Heart left ventricle (tissue), 13 donors: ENCODE results near the gene RNF121.

ENCODE experiments used
- POLR2A ChIP-seq, 2 donors: fragments of 450-650 bp; IDR thresholded peaks; one replicate each; pipeline ENCODE4 v1.6.1; 2017; ENCODE audit warnings: antibody characterized with exemption in 2 of 2, mild to moderate bottlenecking in 2 of 2, moderate library complexity in 2 of 2
- TF ChIP-seq, protein P1 (sequence below), 12 donors: fragments of 200-600 bp; sonication (generic) in 4 of 12; IDR thresholded peaks; one replicate each; pipeline versions ENCODE4 v1.5.0 to v1.8.0; 2018 to 2022; ENCODE audit warnings: antibody characterized with exemption in 12 of 12, mild to moderate bottlenecking in 5 of 12
- donor health status: ischemic (EF 13 %, LVEDD 7.1; RV severe dilation, severe dysfunction).
- donor health status: DM: no; HTN: yes; CAD: no.
- donor health status: DM: no; HTN: no; CAD: no.
- donor health status: ischemic (EF 25% LVEDD 6.9; RV normal size, moderate dysfunction).
- donor health status: ischemic (EF 25% LVEDD 5.7; RV mildly dilated, moderate dysfunction).
- donor health status: ischemic (EF 35%, LVEDD 5.7; RV mildly dilated, moderate dysfunction).
- donor health status: nonischemic (EF 11% LVEDD 7.7; RV severe dilation, severe dysfunction).
- donor health status: DM: yes; HTN: yes; CAD: no.
- donor health status: PGD.
- donor health status: ischemic (EF 29% LVEDD 5.4; RV normal size, mild dysfunction).
- donor health status: nonischemic (EF 23%, LVEDD 6.1; RV moderate dilation, normal function).

DNA sequence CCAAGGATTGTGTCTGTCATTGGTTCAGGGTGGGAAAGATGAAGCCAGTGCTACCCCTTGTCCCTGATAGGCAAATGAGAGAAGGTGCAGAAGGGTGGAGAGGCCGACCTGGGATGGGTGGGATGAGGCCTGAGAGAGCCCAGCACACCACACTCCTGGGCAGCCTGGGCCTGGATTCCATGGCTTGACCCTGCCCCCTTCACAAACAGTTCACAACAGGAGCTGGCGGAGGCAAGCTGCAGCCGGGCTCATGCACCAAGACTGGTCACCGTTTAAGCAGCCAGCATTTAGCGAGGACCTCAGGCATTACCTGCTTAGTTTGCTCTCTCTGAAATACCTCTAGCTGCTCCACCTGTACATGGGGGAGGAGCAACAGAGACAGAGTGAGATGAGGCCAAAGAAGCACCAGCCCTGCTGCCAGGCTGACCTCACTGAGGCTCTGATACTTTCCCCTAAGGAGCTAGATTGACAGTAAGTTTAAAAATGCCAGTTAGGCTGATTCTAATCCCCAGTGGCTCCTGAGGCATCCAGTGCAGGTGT, 83.3 kb downstream of the RNF121 start:
- TF ChIP-seq POLR2A (IDR thresholded peaks at IDR 0.05), result no peak
- TF ChIP-seq, protein P1, sequence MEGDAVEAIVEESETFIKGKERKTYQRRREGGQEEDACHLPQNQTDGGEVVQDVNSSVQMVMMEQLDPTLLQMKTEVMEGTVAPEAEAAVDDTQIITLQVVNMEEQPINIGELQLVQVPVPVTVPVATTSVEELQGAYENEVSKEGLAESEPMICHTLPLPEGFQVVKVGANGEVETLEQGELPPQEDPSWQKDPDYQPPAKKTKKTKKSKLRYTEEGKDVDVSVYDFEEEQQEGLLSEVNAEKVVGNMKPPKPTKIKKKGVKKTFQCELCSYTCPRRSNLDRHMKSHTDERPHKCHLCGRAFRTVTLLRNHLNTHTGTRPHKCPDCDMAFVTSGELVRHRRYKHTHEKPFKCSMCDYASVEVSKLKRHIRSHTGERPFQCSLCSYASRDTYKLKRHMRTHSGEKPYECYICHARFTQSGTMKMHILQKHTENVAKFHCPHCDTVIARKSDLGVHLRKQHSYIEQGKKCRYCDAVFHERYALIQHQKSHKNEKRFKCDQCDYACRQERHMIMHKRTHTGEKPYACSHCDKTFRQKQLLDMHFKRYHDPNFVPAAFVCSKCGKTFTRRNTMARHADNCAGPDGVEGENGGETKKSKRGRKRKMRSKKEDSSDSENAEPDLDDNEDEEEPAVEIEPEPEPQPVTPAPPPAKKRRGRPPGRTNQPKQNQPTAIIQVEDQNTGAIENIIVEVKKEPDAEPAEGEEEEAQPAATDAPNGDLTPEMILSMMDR (IDR thresholded peaks at IDR 0.05), result no peak
